Endothelial cell (in vitro differentiated cells): ENCODE data around the gene KIAA1217. TPM values are rescaled to one million over a fixed set of nuclear protein-coding genes. Genes with fewer than 3 reads are reported as not detected.

Experiments
- DNase-seq: peaks from one replicate; pipeline ENCODE4 v3.0.0; 2021; ENCODE audit warnings: low spot score
- H3K27ac Mint-ChIP-seq: one replicate; pipeline ENCODE4 v1.8.0; 2021; ENCODE audit warnings: mixed read lengths, inconsistent platforms; ENCODE audit not compliant: unreplicated experiment
- H3K27me3 Mint-ChIP-seq: one replicate; pipeline ENCODE4 v1.8.0; 2021; ENCODE audit warnings: mild to moderate bottlenecking, moderate library complexity, mixed read lengths, inconsistent platforms; ENCODE audit not compliant: unreplicated experiment
- H3K36me3 Mint-ChIP-seq: one replicate; pipeline ENCODE4 v1.8.0; 2021; ENCODE audit warnings: mild to moderate bottlenecking, low read depth, mixed read lengths, inconsistent platforms; ENCODE audit not compliant: unreplicated experiment
- H3K4me1 Mint-ChIP-seq: one replicate; pipeline ENCODE4 v1.8.0; 2021; ENCODE audit warnings: mild to moderate bottlenecking, mixed read lengths, inconsistent platforms; ENCODE audit not compliant: unreplicated experiment
- H3K4me3 Mint-ChIP-seq: one replicate; pipeline ENCODE4 v1.8.0; 2021; ENCODE audit warnings: mild to moderate bottlenecking, mixed read lengths, inconsistent platforms; ENCODE audit not compliant: unreplicated experiment
- H3K9me3 Mint-ChIP-seq: one replicate; pipeline ENCODE4 v1.8.0; 2021; ENCODE audit warnings: mixed read lengths, inconsistent platforms; ENCODE audit not compliant: unreplicated experiment
- total RNA-seq: library from RNA; stranded (reverse); fragmentation: NEBNext Ultra II Directional; extraction: Animal tissue kit (Norgen Biotek cat#: 25700); gene quantifications from one replicate; pipeline ENCODE4 v1.2.1, GENCODE V29; 2021; ENCODE audit not compliant: unreplicated experiment
- TF ChIP-seq, protein P1 (sequence below): fragments of 200-600 bp; sonication (generic); IDR thresholded peaks from one replicate; pipeline ENCODE4 v1.5.0; 2021; ENCODE audit warnings: antibody characterized with exemption; ENCODE audit not compliant: unreplicated experiment

The KIAA1217 gene
- total RNA-seq, 1 donor from 2014 or later = 70.8 TPM

DNA sequence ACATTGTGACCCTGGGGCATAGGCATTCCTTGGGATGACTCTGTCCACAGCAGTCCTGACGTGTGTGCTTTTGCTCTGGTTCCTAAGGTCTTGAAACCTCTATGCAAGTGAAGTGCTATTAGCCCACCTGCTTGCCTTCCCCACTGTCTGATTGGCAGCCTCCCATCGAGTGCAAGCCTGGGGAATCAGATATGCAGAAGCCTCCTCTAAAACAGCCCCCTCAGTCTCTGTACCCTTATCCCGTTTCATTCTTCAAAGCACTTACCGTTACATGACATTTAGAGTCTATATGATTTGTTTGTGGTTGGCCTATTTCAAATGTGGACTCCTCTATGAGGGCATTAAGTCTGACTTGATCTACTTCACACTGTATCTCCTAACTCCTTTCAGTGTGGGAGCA lies 4.3 kb downstream of the KIAA1217 start:
- Mint-ChIP-seq H3K27ac (no peak overlapping the region), H3K4me3 (peak overlapping the region; percentile 5), H3K4me1 (peaks cover 60% of the 10 kb centered on the region), H3K9me3 (no peaks in the 10 kb centered on the region), H3K36me3 (peaks cover 13% of the 10 kb centered on the region), H3K27me3 (peaks cover 9% of the 10 kb centered on the region)
- TF ChIP-seq, protein P1, sequence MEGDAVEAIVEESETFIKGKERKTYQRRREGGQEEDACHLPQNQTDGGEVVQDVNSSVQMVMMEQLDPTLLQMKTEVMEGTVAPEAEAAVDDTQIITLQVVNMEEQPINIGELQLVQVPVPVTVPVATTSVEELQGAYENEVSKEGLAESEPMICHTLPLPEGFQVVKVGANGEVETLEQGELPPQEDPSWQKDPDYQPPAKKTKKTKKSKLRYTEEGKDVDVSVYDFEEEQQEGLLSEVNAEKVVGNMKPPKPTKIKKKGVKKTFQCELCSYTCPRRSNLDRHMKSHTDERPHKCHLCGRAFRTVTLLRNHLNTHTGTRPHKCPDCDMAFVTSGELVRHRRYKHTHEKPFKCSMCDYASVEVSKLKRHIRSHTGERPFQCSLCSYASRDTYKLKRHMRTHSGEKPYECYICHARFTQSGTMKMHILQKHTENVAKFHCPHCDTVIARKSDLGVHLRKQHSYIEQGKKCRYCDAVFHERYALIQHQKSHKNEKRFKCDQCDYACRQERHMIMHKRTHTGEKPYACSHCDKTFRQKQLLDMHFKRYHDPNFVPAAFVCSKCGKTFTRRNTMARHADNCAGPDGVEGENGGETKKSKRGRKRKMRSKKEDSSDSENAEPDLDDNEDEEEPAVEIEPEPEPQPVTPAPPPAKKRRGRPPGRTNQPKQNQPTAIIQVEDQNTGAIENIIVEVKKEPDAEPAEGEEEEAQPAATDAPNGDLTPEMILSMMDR = no peak
- DNase-seq = no peak

GRCh38 chr10:24213881-24214280 lies 4.9 kb downstream of the KIAA1217 start:
- no peak overlapping the region for H3K4me3 Mint-ChIP-seq
- TF ChIP-seq, protein P1 = no peak
- peaks cover 9% of the 10 kb centered on the region for H3K27me3 Mint-ChIP-seq
- H3K36me3 Mint-ChIP-seq = peaks cover 10% of the 10 kb centered on the region
- no peak for DNase-seq
- no peaks in the 10 kb centered on the region for H3K9me3 Mint-ChIP-seq
- H3K27ac Mint-ChIP-seq = no peak overlapping the region
- H3K4me1 Mint-ChIP-seq = peaks cover 56% of the 10 kb centered on the region

- Mint-ChIP-seq H3K36me3 (peaks cover 15% of the 10 kb centered on the region), H3K27ac (no peak overlapping the region), H3K9me3 (no peaks in the 10 kb centered on the region), H3K27me3 (peaks cover 9% of the 10 kb centered on the region), H3K4me1 (peaks cover 51% of the 10 kb centered on the region), H3K4me3 (no peak overlapping the region)
- TF ChIP-seq, protein P1 = no peak
- DNase-seq = no peak
Measured at GRCh38 chr10:24214762-24215161, 5.8 kb downstream of the KIAA1217 start.

- DNase-seq = no peak
- Mint-ChIP-seq H3K4me1 (peaks cover 50% of the 10 kb centered on the region), H3K9me3 (no peaks in the 10 kb centered on the region), H3K27ac (no peak overlapping the region), H3K27me3 (peaks cover 5% of the 10 kb centered on the region), H3K4me3 (no peak overlapping the region), H3K36me3 (peaks cover 18% of the 10 kb centered on the region)
- TF ChIP-seq, protein P1 = no peak
Measured at GRCh38 chr10:24215196-24215595, 6.3 kb downstream of the KIAA1217 start.

- TF ChIP-seq, protein P1 = no peak
- H3K27ac Mint-ChIP-seq = no peak overlapping the region
- peaks cover 48% of the 10 kb centered on the region for H3K4me1 Mint-ChIP-seq
- H3K27me3 Mint-ChIP-seq = peaks cover 5% of the 10 kb centered on the region
- no peaks in the 10 kb centered on the region for H3K9me3 Mint-ChIP-seq
- no peak overlapping the region for H3K4me3 Mint-ChIP-seq
- peaks cover 16% of the 10 kb centered on the region for H3K36me3 Mint-ChIP-seq
- DNase-seq = no peak
Measured at GRCh38 chr10:24215603-24216002, 6.7 kb downstream of the KIAA1217 start.
